GM06990 (cell line): ENCODE data around the gene TNNT1.
"Not testable (repeated sequence)": the region's sequence is repeated elsewhere in the genome, so short reads cannot be mapped to it uniquely, and the experiment has no call there.

Experiments used
- DNase-seq: peaks from one replicate; pipeline ENCODE4 v3.0.0-alpha.2; 2011; ENCODE audit not compliant: insufficient read length; ENCODE audit errors: extremely low read depth
- H3K27me3 ChIP-seq: replicated peaks from 2 replicates; pipeline ENCODE4 v1.6.0; 2011; ENCODE audit warnings: low read length; ENCODE audit not compliant: control insufficient read depth, insufficient read depth
- H3K36me3 ChIP-seq: 2 replicates; pipeline ENCODE4 v1.5.1; 2011; ENCODE audit warnings: low read length; ENCODE audit not compliant: control insufficient read depth, insufficient read depth
- H3K4me3 ChIP-seq: replicated peaks from 2 replicates; pipeline ENCODE4 v1.5.1; 2011; ENCODE audit warnings: low read depth, mild to moderate bottlenecking, control low read depth, low read length
- CTCF ChIP-seq: IDR thresholded peaks from 2 replicates; pipeline ENCODE4 v1.5.1; 2011; ENCODE audit warnings: low read length, control low read depth, mild to moderate bottlenecking, inconsistent platforms; ENCODE audit not compliant: insufficient read depth, poor library complexity, severe bottlenecking

The TNNT1 gene

GRCh38 chr19:55173186-55173713 lies 24.2 kb upstream of the TNNT1 start:
- H3K27me3 ChIP-seq: no peaks in the 10 kb centered on the region; the same call in none of the 2 replicates
- H3K36me3 ChIP-seq: no peaks in the 10 kb centered on the region
- TF ChIP-seq CTCF: no peak
- H3K4me3 ChIP-seq: peak overlapping the region; percentile 42
- DNase-seq: no peak

- no peak for DNase-seq
- Histone ChIP-seq H3K36me3 (no peaks in the 10 kb centered on the region), H3K27me3 (no peaks in the 10 kb centered on the region; the same call in none of the 2 replicates), H3K4me3 (no peak overlapping the region)
- no peak for TF ChIP-seq CTCF
Observed at GRCh38 chr19:55172741-55173140, 23.7 kb upstream of the TNNT1 start.

GRCh38 chr19:55172318-55172717 lies 23.3 kb upstream of the TNNT1 start:
- not testable (repeated sequence) for H3K4me3 ChIP-seq, DNase-seq, H3K36me3 ChIP-seq, H3K27me3 ChIP-seq

- no peaks in the 10 kb centered on the region for H3K36me3 ChIP-seq
- no peak overlapping the region for H3K4me3 ChIP-seq
- no peak for TF ChIP-seq CTCF
- H3K27me3 ChIP-seq: no peaks in the 10 kb centered on the region; the same call in 1 of the 2 replicates
- DNase-seq: no peak
Observed at GRCh38 chr19:55171440-55171839, 22.4 kb upstream of the TNNT1 start.

GRCh38 chr19:55169136-55169535 lies 20.1 kb upstream of the TNNT1 start:
- DNase-seq: no peak
- Histone ChIP-seq H3K4me3 (no peak overlapping the region), H3K27me3 (no peaks in the 10 kb centered on the region; the same call in 1 of the 2 replicates), H3K36me3 (no peaks in the 10 kb centered on the region)
- no peak for TF ChIP-seq CTCF

GRCh38 chr19:55166530-55167268 lies 17.7 kb upstream of the TNNT1 start, which contains the start of gene DNAAF3:
TSS of gene DNAAF3 (minus strand) at chr19:55166613. CDS start at chr19:55166413, 200 bp downstream.
- TF ChIP-seq CTCF: no peak
- H3K27me3 ChIP-seq: no peaks in the 10 kb centered on the region
- peak within 1 kb of the TSS; percentile 51 for H3K4me3 ChIP-seq
- no peaks in the 10 kb centered on the region for H3K36me3 ChIP-seq
- peak; percentile 89 for DNase-seq
